Stimulated activated CD8-positive, alpha-beta memory T cell treated with anti-CD3 and anti-CD28 coated beads, Interleukin-4, amount 100 ng/mL, for 24 hours (primary cell): ENCODE data around the gene CDADC1.

Experiments used
- DNase-seq: peaks from one replicate; pipeline ENCODE4 v3.0.0-alpha.2; 2020; ENCODE audit warnings: low read depth

The CDADC1 gene

DNA sequence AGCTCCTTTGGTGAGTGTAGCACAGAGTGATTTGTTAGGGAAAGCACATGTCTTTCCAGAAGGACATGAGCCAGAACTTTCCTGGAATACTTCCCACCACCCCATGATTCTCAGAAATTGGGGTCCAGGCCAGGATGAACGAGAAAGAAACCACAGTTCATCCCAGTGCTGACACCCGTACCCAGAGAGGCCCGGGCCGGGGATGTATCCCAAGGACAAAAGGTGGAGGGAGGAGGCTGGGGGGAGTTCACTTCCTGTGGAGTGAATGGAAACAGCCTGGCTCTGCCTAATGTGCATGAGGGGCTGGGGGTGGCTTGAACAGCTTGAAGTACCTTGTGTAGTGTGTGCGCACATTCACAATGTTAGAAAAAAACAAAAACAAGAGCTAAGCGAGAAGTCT, 47.5 kb downstream of the CDADC1 start:
- no peak for DNase-seq

DNA sequence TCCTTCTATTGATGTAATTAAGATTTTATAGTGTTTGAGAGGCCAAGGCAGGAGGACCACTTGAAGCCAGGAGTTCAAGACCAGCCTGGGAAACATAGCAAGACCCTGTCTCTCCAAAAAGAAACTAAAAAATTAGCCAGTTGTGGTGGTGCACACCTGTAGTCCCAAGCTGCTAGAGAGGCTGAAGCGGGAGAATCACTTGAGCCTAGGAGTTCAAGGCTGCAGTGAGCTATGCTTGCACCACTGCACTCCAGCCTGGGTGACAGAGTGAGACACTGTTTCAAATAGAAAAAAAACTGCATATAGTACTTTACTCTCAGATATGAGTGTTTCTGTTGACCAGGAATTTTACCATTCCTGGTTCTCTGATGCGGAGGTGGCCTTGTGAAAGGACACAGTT, 48.9 kb downstream of the CDADC1 start:
- DNase-seq = no peak

DNA sequence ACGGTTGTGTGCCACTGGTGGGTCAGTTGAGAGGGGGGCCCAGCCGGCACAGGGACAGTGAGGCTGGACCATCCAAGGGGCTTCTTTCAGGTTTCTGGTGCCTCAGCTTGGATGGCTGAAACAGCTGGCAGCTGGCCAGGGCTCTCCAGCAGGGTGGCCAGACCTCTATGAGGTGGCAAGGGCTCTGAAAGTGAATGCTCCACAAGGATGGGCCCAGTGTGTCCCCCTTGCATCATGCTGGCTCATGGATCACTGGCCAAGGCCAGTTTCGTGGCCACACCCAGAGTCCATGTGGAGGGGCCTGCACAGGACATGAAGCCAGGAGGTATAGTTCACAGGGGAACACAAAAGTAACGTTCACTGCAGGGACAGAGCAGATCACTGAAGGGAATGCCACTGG, 49.6 kb downstream of the CDADC1 start:
- DNase-seq = no peak

DNA sequence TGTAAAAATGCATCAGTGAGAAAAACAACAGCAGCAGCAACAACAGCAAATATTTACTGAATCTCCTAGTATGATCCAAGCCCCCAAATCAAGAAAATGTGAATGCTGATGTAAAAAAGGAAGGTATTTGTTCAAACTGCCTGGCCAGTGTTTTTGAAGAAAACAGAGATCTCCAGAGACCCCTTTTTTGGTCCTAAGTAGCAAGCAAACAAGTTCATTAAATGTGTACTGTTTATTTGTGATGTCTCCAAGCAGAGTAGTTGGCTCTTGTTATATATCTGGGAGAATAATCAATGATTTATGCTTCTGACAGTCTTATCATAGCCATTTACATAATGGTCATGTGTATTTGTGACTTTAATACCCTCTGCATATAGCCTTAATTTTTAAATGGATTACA, 50.7 kb downstream of the CDADC1 start:
- DNase-seq = no peak

DNA sequence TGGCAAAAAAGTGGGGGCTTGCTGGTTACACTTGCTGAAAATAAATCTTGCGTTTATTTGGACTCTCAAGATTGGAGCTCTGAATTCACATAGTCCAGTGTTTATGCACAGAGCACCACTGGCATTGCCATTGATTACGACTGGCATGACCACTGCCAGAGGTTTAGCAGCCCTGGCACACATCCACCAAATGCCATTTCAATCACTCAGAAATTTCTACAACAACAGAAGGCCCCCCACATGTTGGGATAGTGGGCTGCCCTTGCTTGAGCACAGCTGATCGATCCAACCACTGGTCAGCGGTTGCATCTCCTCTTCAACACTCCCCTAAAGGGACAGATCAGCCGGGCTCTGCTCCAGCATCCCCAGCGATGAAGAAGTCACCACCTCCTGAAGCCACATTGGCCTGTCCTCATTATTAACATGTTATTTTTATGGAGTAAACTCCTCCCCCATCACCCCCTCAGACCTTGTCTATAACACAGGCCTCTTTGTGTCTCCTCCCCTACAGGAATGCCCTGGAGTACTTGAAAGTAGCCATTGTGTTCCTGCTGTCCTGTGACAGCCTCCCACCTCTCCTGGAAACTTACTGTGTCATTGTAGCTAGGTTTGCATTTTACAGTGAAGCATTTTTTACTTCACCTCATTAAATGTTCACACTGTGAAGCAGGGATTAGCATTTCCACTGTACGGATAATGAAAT, 51.3 kb downstream of the CDADC1 start:
- DNase-seq = no peak

DNA sequence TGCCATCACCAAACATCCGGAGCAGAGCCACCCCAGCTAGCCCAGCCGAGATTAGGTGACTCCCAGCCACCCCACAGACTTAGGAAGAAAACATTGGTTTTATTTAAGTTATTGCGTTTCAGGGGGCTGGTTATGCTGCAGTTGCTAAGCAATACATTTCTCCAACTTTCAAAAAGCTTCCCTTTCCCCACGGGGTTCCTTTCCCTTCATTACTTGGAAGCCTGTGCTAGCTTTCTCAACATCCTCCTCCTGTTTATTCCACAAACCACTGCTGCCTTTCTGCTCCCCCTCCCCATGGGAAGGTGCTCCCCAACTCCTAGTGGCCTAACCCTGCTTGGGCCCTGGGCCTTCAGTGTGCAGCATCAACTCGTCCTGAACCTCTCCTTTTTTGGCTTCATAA, 52.6 kb downstream of the CDADC1 start:
- DNase-seq = no peak

DNA sequence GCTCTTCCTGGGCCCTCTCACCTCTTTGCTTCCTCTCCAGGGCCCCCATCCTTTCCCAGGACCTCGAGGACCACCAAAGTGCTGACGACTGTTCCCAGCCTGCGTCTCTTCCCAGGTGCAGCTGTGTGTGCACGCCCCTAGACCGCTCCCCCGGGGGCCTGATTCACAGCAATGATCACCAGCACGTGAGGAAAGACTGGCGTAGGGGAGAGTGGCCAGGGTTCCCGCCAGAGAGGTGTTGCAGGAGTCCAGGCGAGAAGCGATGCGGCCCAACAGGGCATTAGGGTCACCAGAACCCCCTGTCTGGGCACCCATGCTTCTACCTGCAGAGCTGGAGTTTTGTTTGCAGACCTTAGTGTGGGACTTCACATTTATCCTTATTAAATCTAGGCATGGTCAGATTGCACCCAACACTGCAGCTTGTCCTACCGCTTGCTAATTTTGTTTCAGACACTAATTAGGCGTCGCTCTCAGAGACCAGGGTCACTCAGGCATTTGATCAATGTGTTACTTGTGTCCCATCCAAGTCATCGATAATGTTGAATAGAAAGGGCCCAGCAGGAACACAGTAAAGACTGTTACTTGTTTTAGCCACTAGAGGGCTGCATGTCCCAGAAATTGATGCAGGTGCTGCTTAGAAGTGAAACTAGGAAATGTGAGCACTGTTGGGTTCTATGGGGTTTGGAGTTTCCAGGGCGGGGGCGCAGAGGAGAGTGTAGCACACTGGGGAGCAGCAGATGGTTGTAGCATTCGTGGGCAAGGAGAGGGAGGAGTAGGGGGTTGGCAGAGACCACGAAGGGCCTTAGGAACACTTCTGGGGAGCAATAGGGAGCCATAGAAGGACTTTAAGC, 53.2 kb downstream of the CDADC1 start:
- DNase-seq = peak; percentile 25

DNA sequence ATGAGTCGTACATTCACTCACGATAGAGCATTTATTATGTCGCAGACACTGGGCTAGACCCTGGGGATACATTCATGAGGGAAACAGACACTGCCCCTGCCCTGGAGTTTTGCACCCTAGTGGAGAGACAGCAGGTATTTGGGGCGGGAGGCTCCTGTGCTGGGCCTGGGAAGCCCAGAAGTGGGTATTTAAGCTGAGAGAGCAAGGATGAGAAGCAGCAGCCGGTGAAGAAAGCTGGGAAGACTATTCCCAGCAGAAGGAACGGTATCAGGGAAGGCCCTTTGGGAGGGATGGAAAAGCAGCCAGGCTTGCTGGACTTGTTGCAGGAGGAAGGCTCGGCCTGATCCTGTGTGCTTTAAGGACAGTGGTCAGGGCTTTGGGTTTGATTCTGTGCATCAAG, 54.5 kb downstream of the CDADC1 start:
- no peak for DNase-seq

DNA sequence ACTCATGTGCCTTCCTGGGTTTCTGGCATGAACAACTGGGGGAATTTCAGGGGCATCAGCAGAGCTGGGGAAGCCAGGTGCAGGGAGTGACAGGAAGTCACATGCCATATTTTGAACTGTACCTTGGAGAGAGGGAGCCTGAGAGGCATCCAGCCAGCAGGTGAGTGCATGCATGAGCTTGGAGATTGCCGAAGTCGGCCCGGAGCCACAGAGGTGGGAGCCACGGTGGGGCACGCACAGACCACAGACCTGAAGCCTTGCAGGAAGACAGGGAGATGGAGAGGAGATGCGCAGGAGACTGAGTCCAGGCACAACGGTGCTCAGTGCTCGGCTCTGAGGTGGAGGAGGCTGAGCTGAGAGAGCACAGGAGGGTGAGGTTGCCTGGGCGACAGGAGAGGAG, 55.1 kb downstream of the CDADC1 start:
- no peak for DNase-seq

DNA sequence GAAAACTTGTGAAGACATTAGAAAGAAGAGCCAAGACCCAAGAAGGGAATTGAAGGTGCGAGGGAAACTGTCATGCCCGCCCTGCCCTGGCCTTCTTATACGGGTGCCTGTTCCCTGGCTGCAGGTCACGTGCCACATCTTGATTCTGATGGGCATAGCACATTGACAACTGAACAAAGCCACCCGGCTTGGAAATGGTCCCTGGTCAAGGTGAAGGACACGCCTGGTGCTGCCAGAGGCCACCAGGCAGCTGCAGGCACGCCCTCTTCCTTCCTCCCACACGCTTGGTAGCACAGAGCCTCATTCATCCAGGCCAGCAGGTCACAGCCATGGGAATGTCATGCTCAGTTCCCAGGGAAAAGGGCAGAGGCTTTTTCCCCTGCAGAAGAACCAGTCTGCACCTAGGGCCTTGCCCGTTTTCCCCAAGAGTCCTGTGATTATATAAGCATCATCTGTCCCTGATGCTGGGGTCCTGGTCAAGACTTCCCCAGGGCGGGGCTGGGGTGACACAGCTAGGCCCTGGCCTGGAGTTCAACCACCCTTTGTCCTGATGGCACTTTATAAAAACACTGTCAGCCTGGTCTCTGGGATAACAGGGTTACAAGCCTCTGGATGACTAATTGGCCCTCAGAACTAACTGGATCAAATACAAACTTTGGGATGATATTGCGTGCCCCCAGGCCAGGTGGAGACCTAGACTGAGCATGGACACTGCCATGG, 56.0 kb downstream of the CDADC1 start:
- DNase-seq = no peak

DNA sequence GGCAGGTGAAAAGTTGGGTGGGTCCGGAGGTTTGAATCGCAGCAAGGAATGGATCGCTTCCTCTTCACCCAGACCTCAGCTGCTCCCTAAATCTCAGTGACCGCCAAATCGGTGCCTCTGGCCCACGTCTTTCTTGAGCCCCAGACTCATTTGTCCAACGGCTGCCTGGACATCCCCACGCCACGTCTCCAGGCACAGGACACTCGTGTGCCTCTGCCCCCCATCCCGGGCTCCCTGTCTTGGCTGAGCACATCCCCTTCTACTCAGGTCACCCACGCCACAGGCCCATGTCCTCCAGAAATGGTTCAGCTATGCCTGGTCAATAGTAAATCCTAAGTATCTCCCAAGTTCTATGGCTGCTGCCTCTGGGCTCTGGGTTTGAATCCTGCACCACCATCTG, 56.6 kb downstream of the CDADC1 start:
- DNase-seq = no peak

DNA sequence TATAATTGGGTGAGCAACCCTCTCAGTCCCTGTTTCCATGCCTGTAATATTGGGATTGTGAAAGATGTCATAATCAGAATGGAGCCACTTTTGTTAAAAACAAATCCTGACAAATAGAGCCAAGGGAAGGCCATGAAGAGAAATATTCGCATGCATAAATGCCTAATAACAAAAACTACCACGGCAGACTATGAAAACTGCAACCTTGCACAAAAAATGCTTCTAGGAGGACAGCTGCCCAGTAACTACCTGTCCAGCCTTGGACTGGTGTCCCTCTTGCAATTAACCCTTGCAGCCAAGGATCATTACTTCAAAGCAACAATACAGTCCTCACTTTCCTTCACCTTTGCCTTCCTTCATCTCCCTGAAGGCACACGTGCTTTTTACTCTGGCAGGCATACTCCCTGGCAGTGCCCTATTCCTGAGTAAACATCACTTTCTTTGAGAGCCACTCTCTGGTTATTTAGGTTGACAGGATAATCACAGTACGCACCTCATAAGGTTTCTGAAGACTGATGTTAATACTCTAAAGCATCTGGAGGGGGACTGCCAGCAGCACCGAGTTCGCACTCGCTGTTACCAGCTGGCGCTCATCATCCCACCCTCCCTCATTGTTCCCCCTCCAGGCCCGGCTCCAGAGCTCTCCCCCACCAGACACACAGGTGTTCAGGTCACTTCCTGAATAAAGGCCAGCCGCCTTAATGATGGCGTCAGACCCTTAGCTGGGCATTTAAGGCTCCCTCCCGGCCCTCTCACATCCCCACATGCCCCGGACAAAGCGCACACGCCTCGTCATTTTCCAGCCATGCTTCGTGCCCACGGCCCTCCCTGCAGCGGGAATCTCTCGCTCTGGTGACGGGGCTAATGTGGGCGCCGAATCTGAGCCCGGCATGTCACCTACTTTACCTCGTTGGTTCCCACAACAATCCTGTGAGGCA, 57.3 kb downstream of the CDADC1 start:
- DNase-seq = no peak

DNA sequence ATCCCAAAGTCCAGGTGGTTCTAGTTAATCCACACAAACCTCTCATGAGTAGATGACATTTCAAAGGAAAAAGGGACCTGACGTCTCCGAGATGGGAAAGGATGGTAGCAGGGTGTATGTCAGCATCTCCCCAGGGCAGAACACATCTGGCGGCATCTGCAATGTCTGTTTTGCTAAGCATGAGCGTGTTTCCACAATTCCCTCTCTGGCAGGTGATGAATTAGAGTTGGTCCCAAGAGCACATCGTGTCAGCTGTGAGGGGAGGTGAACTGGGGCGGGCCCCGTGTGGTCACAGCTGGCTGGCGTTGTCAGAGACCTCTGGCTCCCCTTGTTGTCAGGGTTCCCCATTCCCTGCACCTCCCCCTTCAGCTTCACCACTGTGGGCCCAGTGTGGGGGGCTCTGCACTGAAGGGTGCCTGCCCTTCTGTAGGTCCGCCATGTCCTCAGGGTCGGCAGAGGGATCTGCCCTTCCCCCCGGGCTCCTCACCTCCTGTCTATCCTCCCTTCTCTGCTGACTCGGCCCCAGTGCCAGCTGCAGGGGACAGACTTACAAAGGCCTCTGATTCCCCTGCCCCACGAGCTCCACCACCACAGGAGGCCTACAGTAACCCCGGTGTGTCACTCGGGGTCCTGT, 58.2 kb downstream of the CDADC1 start:
- no peak for DNase-seq

DNA sequence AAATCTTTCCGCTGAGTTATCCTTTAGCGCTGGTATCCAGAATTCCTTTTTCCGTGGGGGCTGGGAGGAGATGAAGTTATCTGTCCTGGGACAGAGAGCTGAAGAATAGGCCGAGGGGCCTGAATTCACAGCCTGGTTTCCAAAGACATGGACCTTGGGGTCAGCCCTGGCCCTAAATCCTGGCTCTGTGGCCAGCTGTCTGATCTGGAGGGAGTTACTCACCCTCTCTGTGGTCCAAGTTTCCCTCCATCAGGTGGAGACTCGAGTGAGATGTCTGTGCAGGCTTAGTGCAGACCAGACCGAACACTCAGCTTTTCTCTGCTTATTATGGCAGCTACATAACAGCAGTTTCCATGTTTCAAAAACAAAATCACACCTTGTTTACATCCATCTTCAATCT, 59.6 kb downstream of the CDADC1 start:
- DNase-seq = no peak

DNA sequence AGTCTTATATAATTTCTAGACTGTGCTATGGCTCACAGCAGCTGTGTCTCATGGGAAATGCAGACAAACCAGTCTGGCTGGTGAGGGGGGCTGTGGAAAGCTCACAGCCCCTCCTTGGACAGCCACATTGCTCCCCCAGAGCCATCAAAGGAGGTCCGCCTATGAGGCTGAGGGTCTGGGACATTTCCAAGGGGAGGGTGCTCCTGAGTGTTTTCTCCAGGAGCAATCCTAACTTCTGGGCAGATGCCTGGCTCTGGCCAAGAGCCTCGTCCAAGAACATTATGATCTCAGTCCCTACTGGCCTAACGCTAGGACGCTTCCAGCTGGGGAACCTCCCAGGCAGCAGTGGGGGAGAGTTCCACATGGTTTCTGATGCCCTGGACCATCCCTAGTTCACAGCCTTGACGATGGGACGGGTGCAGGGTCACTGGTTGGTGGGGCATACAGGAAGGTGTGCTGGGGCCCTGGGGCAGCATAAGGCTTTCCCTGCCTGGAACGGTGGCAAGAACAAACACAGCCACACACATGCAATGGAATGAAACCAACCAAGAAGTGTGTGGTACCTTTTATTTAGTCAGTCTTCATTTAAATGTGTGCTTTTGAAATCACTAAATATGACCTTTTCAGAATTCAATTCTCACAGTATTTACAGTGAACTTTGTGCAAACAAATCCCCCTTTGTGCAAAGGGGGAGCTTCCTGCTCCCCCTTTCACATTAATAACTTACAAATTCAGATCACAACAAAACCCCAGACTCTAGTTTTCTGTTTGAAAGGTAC, 60.6 kb downstream of the CDADC1 start:
- no peak for DNase-seq

DNA sequence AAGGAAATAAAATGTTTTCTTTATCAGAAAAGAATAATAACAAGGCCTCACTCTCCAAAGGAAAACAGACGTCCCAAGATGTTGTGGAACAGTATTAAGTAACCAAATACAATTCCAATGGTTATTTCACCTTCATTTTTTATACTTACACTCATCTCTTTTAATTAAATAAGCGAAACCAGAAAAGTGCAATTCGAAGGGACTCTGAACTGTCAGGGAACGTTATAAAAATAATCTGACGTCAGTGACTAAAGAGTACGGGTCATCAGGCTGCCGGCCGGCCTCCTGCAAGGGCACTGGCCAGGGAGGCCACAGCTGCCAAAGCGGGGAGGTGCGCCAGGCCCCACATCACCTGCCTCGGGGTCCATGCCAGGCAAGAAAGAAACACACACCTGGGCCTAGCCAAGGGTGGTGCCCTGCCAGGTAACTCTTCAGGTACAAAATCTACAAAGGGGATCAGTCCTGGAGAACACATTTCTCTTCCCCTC, 61.2 kb downstream of the CDADC1 start:
- DNase-seq = no peak

DNA sequence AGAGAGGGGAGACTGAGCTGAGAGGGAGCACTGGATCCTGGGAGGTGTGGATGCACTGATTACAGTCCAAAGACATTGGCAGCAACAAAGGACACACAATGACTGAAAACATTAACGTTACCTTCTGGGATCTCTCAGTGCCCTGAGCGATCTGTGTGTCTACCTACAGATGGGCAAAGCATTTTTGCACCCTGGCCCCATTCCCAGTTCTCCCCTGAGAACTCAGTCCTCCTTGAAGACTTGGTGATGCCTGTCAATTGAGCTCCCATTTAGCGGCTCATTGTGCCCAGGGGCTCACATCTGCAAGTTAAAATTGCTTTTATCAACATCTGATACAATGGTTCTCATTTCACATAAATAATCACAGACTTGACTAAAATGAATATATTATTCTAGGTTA, 62.5 kb downstream of the CDADC1 start:
- DNase-seq = no peak

DNA sequence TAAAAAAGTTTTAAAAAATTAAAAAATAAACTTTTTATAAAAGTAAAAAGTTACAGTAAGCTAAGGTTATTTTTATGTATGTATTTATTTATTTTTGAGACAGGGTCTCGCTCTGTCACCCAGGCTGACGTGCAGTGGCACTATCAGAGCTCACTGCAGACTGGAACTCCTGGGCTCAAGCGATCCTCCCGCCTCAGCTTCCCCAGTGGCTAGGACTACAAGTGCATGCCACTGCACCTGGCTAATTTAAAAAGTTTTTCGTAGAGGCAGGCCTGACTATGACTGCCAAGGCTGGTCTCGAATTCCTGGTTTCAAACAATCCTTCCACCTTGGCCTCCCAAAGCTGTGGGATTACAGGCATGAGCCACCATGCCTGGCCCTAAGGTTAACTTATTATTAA, 64.1 kb downstream of the CDADC1 start:
- DNase-seq = no peak

DNA sequence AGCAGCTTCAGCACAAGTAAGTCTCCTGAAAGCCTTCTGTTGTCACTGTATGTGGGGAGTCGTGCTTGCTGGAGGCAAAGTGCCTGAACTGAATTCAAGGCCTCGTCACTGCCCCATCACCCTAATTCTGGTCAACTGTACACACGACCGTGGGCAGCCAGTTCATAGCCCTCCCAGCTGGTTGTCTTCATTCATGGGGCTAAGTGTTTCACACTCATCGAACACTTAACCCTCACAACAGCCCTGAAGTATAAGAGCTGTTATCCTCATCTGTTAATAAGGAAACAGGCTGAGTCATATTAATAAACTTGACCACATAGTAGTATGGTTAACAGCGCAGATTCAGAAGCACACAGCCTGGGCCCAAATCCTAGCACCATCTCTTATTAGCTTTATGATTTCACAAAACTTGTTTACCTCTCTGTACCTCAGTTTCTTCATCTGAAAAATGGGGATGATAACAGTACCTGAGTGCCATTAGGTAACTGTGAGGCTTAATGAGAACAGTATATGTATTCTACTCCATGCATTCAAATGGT, 66.7 kb downstream of the CDADC1 start:
- DNase-seq = no peak

DNA sequence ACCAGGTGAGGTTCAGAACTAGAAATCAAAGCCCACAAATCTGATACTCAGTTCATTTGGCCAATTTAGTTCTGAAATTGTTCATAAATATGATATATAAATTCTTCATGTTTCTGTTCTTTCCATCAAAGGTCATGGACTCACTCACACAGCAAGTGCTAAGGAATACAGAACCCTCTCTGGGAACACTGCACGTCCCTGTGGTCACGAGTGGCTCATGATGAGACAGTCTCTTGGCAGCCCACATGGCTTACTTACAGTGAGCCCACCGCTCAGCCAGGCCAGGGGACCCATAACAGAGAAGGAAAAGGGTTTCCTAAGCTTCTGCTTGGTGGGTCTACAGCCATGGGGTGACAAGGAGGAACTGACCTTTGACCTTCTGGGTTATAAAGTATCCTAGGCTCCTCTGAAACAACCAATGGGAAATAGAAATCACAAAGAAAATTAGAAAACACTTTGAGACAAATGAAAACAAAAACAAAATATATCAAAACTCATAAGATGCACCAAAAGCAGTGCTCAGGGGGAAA, 67.4 kb downstream of the CDADC1 start:
- DNase-seq = no peak
